ENCODE data around the gene CPSF4L.

CPSF4L gene

DNA sequence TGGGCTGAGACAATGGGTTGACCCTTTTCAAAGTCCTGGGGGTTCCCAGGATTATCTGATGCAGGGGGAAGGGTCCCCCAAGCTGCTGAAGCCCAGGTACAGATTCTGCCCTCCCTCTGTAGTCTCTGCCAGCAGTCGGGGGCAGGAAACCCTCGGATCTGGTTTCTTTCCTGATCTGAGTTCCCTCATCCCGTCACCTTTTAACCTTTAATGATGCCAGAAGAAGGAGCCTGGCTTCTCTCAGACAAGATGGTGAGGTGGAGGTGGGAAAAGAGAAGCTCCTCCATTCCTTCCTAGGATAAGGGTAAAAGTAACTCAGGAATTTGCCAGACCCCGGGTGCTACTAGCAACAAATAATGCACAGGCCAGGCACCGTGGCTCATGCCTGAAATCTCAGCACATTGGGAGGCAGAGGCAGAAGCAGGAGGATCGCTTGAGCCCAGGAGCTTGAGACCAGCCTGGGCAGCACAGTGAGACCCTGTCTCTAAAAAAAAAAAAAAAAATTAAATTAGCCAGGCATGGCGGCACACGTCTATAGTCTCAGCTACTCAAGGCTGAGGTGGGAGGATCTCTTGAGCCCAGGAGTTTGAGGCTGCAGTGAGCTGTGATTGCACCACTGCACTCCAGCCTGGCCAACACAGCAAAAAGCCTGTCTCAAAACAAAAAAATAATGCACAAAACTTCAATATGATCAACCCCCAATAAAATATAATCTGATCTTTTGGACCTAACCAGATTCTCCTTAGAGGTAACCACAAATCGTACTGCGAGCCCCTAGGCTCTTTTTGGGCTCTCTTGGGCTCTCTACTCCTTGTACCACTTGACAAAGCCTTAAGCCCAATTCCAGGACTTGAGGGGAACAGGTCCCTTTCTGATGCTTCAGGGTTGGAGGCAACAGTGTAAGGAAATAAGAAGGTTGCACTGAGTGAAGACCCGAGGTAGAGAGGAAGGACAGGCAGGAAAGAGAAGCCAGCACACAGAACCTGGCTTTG is 44.5 kb upstream of the CPSF4L start:
- TF ChIP-seq, protein P1, sequence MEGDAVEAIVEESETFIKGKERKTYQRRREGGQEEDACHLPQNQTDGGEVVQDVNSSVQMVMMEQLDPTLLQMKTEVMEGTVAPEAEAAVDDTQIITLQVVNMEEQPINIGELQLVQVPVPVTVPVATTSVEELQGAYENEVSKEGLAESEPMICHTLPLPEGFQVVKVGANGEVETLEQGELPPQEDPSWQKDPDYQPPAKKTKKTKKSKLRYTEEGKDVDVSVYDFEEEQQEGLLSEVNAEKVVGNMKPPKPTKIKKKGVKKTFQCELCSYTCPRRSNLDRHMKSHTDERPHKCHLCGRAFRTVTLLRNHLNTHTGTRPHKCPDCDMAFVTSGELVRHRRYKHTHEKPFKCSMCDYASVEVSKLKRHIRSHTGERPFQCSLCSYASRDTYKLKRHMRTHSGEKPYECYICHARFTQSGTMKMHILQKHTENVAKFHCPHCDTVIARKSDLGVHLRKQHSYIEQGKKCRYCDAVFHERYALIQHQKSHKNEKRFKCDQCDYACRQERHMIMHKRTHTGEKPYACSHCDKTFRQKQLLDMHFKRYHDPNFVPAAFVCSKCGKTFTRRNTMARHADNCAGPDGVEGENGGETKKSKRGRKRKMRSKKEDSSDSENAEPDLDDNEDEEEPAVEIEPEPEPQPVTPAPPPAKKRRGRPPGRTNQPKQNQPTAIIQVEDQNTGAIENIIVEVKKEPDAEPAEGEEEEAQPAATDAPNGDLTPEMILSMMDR (conservative IDR thresholded peaks at IDR 0.05; ENCODE audit: low read depth), result no peak
- ChIA-PET CTCF (interaction anchor here (0.6 to 1.0 kb wide), 4 partner anchors 10 to 893 kb away, joined by 3 to 4 read pairs (median 3); no protein-coding TSS in a partner anchor), POLR2A (ENCODE audit: low non-redundant PET) (no interaction called here)
- DNase-seq (ENCODE audit: low spot score), result no peak
- H3K27ac ChIP-seq, result peak overlapping the region; percentile 94

- DNase-seq (ENCODE audit: low spot score), result peak; percentile 38
- TF ChIP-seq, protein P1 (conservative IDR thresholded peaks at IDR 0.05; ENCODE audit: low read depth), result no peak; the same call in 1 of the 2 replicates
- H3K27ac ChIP-seq, result peak overlapping the region; percentile 94
- CTCF ChIA-PET, result interaction anchor here (0.6 to 1.0 kb wide), 3 partner anchors 13 to 894 kb away, joined by 3 to 5 read pairs (median 3); no protein-coding TSS in a partner anchor
- POLR2A ChIA-PET (ENCODE audit: low non-redundant PET), result interaction anchor here (0.6 kb wide), 1 partner anchor 34 kb away, joined by 5 read pairs; no protein-coding TSS in a partner anchor
Measured at GRCh38 chr17:73304971-73305812, 43.5 kb upstream of the CPSF4L start.

GRCh38 chr17:73304438-73304837 is 42.8 kb upstream of the CPSF4L start:
- POLR2A ChIA-PET (ENCODE audit: low non-redundant PET), result interaction anchor here (0.6 kb wide), 1 partner anchor 34 kb away, joined by 5 read pairs; no protein-coding TSS in a partner anchor

GRCh38 chr17:73302189-73302588 is 40.5 kb upstream of the CPSF4L start:
- no peak for DNase-seq (ENCODE audit: low spot score)
- POLR2A ChIA-PET (ENCODE audit: low non-redundant PET), result interaction anchor here (0.9 kb wide), 1 partner anchor 9 kb away, joined by 4 read pairs; no protein-coding TSS in a partner anchor
- TF ChIP-seq, protein P1 (conservative IDR thresholded peaks at IDR 0.05; ENCODE audit: low read depth), result no peak
- peak overlapping the region; percentile 56 for H3K27ac ChIP-seq
- CTCF ChIA-PET, result interaction anchor here (0.6 to 1.0 kb wide), 2 partner anchors 8 to 30 kb away, joined by 3 to 4 read pairs; no protein-coding TSS in a partner anchor

More at GRCh38 chr17:73304438-73304837, 42.8 kb upstream of the CPSF4L start:
- CTCF ChIA-PET, result no interaction called here
- DNase-seq (ENCODE audit: low spot score), result no peak
- TF ChIP-seq, protein P1 (conservative IDR thresholded peaks at IDR 0.05; ENCODE audit: low read depth), result no peak
- H3K27ac ChIP-seq, result peak overlapping the region; percentile 94

- ChIA-PET POLR2A (ENCODE audit: low non-redundant PET) (interaction anchor here (0.6 to 0.9 kb wide), 2 partner anchors 10 to 19 kb away, joined by 4 read pairs; no protein-coding TSS in a partner anchor), CTCF (interaction anchor here (0.6 kb wide), 1 partner anchor 31 kb away, joined by 4 read pairs; no protein-coding TSS in a partner anchor)
- no peak for DNase-seq (ENCODE audit: low spot score)
- peak overlapping the region; percentile 47 for H3K27ac ChIP-seq
- TF ChIP-seq, protein P1 (conservative IDR thresholded peaks at IDR 0.05; ENCODE audit: low read depth), result no peak
Measured at GRCh38 chr17:73301369-73301768, 39.7 kb upstream of the CPSF4L start.
